PC-3 (cell line): Measurements from ENCODE around the gene GPR83.

Experiments used
- CTCF ChIP-seq: fragments of 300-600 bp; sonication (generic); conservative IDR thresholded peaks from 2 replicates; pipeline ENCODE4 v1.5.1; 2017; ENCODE audit warnings: antibody characterized with exemption, low read depth, mild to moderate bottlenecking, low read length
- EZH2 ChIP-seq: fragments of 300-600 bp; sonication (generic); IDR thresholded peaks from one replicate; pipeline ENCODE4 v1.6.1; 2017; ENCODE audit warnings: antibody characterized with exemption, mild to moderate bottlenecking, low read length; ENCODE audit not compliant: unreplicated experiment
- EZH2phosphoT487 ChIP-seq: fragments of 300-600 bp; sonication (generic); IDR thresholded peaks from 2 replicates; pipeline ENCODE4 v1.6.1; 2018; ENCODE audit warnings: mild to moderate bottlenecking, antibody characterized with exemption, low read length, borderline replicate concordance

GRCh38 chr11:94400457-94400838, 771 bp downstream of the GPR83 start:
- no peak for TF ChIP-seq CTCF
- no peak for TF ChIP-seq EZH2phosphoT487
- TF ChIP-seq EZH2, result no peak
